HCT116 (cell line): Measurements from ENCODE around the gene ROR2. TPM values are rescaled to one million over a fixed set of nuclear protein-coding genes. Genes with fewer than 3 reads are reported as not detected.

Experiments used
- ATAC-seq: fragments of 200-7000 bp; cut with Tn5 transposase; 2 replicates; pipeline ENCODE4 v1.9.1; 2020; ENCODE audit warnings: mild to moderate bottlenecking, moderate library complexity
- BruUV-seq: library from RNA; stranded (reverse); fragments of 400-500 nt; replicated peaks from 2 replicates; lab custom pipeline; 2021; lab: Mats Ljungman, UMichigan
- CTCF ChIA-PET: fragments of 300-600 bp; sonication (Branson Sonifier 250); formaldehyde crosslinking; loops from one replicate; lab custom pipeline; 2021; ENCODE audit warnings: antibody characterized with exemption; lab: Charles Lee
- POLR2A ChIA-PET: fragments of 300-600, 350-600 bp; sonication (Branson Sonifier 250); formaldehyde crosslinking; loops from one replicate; lab custom pipeline; 2021; ENCODE audit warnings: antibody characterized with exemption; lab: Charles Lee
- RAD21 ChIA-PET, 2 experiments: fragments of 300-600 bp; sonication (Branson Sonifier 250); formaldehyde crosslinking; loops; one replicate each; lab custom pipeline; 2023; ENCODE audit warnings: low total read pairs in 2 of 2; ENCODE audit not compliant: uncharacterized antibody in 2 of 2, unreplicated experiment in 2 of 2, low non-redundant PET in 1 of 2; lab: Charles Lee
- DNase-seq: peaks from one replicate; pipeline ENCODE4 v3.0.0-alpha.2; 2010; ENCODE audit warnings: low read depth, low spot score
- H2AFZ ChIP-seq: fragments of 200-600 bp; shearing (Covaris generic), sonication (generic); 2 replicates; pipeline ENCODE4 v1.6.1; 2017; ENCODE audit warnings: low read depth, mixed run types, mixed read lengths, antibody characterized with exemption, low read length; ENCODE audit not compliant: poor library complexity, severe bottlenecking
- H3K27ac ChIP-seq: 2 replicates; pipeline ENCODE4 v1.5.1; 2012; ENCODE audit warnings: low read depth, low read length
- H3K27me3 ChIP-seq: fragments of 200-600 bp; sonication (generic); 2 replicates; pipeline ENCODE4 v1.6.1; 2016; ENCODE audit warnings: mixed run types, low read length, mixed read lengths; ENCODE audit not compliant: insufficient read depth
- H3K36me3 ChIP-seq, 2 experiments: fragments of 200-500 bp in 1 of 2; fragments of 200-600 bp in 1 of 2; sonication (Bioruptor generic) in 1 of 2; sonication (generic) in 1 of 2; 2 replicates each; pipeline versions ENCODE4 v1.5.1 to v1.6.1; 2014 to 2016; ENCODE audit warnings: low read length in 2 of 2, inconsistent platforms in 1 of 2, mixed read lengths in 1 of 2, mixed run types in 1 of 2; ENCODE audit not compliant: insufficient read depth in 2 of 2, control insufficient read depth in 1 of 2
- H3K4me1 ChIP-seq, 2 experiments: fragments of 200-600 bp in 1 of 2; sonication (generic) in 1 of 2; 2 replicates each; pipeline versions ENCODE4 v1.5.1 to v1.6.1; 2012 to 2017; ENCODE audit warnings: low read length in 2 of 2, inconsistent platforms in 1 of 2, mild to moderate bottlenecking in 1 of 2, mixed read lengths in 1 of 2, mixed run types in 1 of 2, moderate library complexity in 1 of 2; ENCODE audit not compliant: insufficient read depth in 2 of 2, control insufficient read depth in 1 of 2
- H3K4me2 ChIP-seq: fragments of 200-600 bp; sonication (generic); 2 replicates; pipeline ENCODE4 v1.6.1; 2017; ENCODE audit warnings: mixed run types, low read length, mixed read lengths
- H3K4me3 ChIP-seq, 2 experiments: fragments of 200-600 bp in 1 of 2; sonication (generic) in 1 of 2; replicated peaks in 1 of 2; 2 replicates each; pipeline ENCODE4 v1.5.1; 2011 to 2016; ENCODE audit warnings: low read length in 2 of 2, control low read depth in 1 of 2, low read depth in 1 of 2, mild to moderate bottlenecking in 1 of 2, mixed read lengths in 1 of 2, mixed run types in 1 of 2
- H3K79me2 ChIP-seq: fragments of 200-600 bp; sonication (generic); 2 replicates; pipeline ENCODE4 v1.6.1; 2017; ENCODE audit warnings: mild to moderate bottlenecking, mixed run types, low read length, moderate library complexity, mixed read lengths; ENCODE audit not compliant: insufficient read depth
- H3K9ac ChIP-seq: fragments of 200-600 bp; sonication (generic); 2 replicates; pipeline ENCODE4 v1.6.1; 2016; ENCODE audit warnings: low read length, mixed read lengths
- H3K9me2 ChIP-seq: fragments of 200-600 bp; sonication (generic), shearing (Covaris generic); 2 replicates; pipeline ENCODE4 v1.6.1; 2017; ENCODE audit warnings: mixed run types, mild to moderate bottlenecking, moderate library complexity; ENCODE audit not compliant: insufficient read depth
- H3K9me3 ChIP-seq, 2 experiments: fragments of 200-500 bp in 1 of 2; fragments of 200-600 bp in 1 of 2; sonication (Bioruptor generic) in 1 of 2; sonication (generic) in 1 of 2; 2 replicates each; pipeline ENCODE4 v1.6.1; 2014 to 2017; ENCODE audit warnings: low read length in 2 of 2, mixed read lengths in 2 of 2, inconsistent platforms in 1 of 2, low read depth in 1 of 2, mild to moderate bottlenecking in 1 of 2, mixed run types in 1 of 2, moderate library complexity in 1 of 2; ENCODE audit not compliant: control insufficient read depth in 1 of 2, insufficient read depth in 1 of 2
- H4K20me1 ChIP-seq: fragments of 200-600 bp; sonication (generic), shearing (Covaris generic); 2 replicates; pipeline ENCODE4 v1.6.1; 2017; ENCODE audit warnings: mixed run types, mild to moderate bottlenecking, moderate library complexity; ENCODE audit not compliant: insufficient read depth
- EGR1 ChIP-seq: IDR thresholded peaks from 2 replicates; pipeline ENCODE4 v1.6.1; 2012; ENCODE audit warnings: low read depth
- FOSL1 ChIP-seq: IDR thresholded peaks from 2 replicates; pipeline ENCODE4 v1.6.1; 2012; ENCODE audit warnings: low read depth
- RAD21 ChIP-seq: IDR thresholded peaks from 2 replicates; pipeline ENCODE4 v1.6.1; 2012; ENCODE audit warnings: low read depth, mild to moderate bottlenecking
- SIN3A ChIP-seq: IDR thresholded peaks from 2 replicates; pipeline ENCODE4 v1.6.1; 2012; ENCODE audit warnings: low read depth
- SP1 ChIP-seq: IDR thresholded peaks from 2 replicates; pipeline ENCODE4 v1.6.1; 2012; ENCODE audit warnings: low read depth
- intact Hi-C: fragments of 100-400 bp; cut with micrococcal nuclease; formaldehyde crosslinking; loops from 2 replicates; pipeline ENCODE4 v1.10.0; 2022
- total RNA-seq: library from RNA; stranded (reverse); gene quantifications from one replicate; pipeline ENCODE4 v1.2.1, GENCODE V29; 2021; ENCODE audit not compliant: unreplicated experiment

ROR2 gene
- total RNA-seq, 1 experiment from 2014 or later: 15.7 TPM

DNA sequence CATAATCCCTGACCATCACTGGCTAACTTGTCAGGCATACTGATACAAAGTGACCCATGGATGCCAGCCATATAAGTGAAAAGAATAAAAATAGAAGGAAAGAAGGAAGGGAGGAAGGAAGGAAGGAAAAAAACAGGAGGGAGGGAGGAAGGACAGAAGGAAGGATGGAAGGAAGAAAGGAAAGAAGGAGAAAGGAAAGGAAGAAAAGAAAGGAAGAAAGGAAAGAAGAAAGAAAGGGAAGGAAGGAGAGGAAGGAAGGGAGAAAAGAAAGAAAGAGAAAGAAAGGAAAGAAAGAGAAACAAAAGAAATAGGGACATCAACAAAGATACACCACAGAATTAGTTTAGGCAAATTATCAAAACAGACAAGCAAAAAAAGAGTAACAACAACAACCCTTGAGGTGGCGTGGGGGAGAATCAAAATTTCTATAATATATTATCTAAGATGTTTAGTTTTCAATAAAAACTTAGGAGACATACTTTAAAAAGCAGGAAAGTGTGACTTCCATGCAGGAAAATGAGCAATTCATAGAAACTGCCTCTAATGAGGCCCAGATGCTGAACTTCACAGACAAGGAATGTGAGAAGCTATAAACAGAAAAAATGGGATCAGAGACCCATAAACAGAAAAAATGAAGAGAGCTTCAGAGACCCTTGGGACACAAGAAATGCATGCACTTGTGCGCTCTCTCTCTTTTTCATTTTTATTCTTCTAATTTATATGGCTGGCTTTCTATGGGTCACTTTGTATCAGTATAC lies 430.3 kb downstream of the ROR2 start:
- ChIA-PET CTCF (no interaction called here), RAD21 (no interaction called here), POLR2A (no interaction called here)
- Histone ChIP-seq H3K4me2 (no peak overlapping the region), H3K4me1 (no peaks in the 10 kb centered on the region), H3K79me2 (no peaks in the 10 kb centered on the region), H4K20me1 (no peaks in the 10 kb centered on the region), H3K9ac (no peak overlapping the region), H3K4me3 (no peak overlapping the region), H3K9me3 (no peaks in the 10 kb centered on the region), H3K27me3 (no peaks in the 10 kb centered on the region), H2AFZ (no peak overlapping the region), H3K27ac (no peak overlapping the region), H3K9me2 (no peaks in the 10 kb centered on the region), H3K36me3 (no peaks in the 10 kb centered on the region)
- TF ChIP-seq FOSL1: no peak
- ATAC-seq (no peak), DNase-seq (no peak)
- BruUV-seq: no TSS peak
- intact Hi-C loops: no loop called here

DNA sequence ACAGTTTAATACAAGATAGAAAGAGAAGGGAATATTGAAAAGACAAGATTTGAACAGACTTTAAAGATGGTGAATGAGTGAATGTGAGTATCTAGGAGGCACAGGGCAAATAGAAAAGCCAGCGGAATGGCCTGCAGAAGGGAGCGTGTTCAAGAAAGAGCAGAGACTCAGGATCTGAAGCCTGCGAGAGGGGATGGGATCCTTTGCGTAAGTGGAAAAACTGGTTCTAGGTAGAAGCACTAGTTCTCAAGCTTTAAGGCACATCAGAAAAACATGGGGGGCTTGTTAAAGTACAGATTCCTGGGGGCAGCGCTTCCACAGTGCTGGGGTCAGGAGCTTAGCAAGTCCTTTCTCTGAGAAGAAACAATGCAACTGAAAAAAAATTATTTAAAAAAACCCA lies 431.6 kb downstream of the ROR2 start:
- H3K9me3 ChIP-seq: no peaks in the 10 kb centered on the region
- H3K36me3 ChIP-seq: no peaks in the 10 kb centered on the region
- H3K79me2 ChIP-seq: no peaks in the 10 kb centered on the region
- H3K4me3 ChIP-seq: no peak overlapping the region
- H3K4me1 ChIP-seq: no peaks in the 10 kb centered on the region
- DNase-seq: no peak
- ATAC-seq: no peak
- BruUV-seq: no TSS peak
- no peaks in the 10 kb centered on the region for H3K9me2 ChIP-seq
- H3K9ac ChIP-seq: no peak overlapping the region
- intact Hi-C loops: no loop called here
- no peaks in the 10 kb centered on the region for H4K20me1 ChIP-seq
- H2AFZ ChIP-seq: no peak overlapping the region
- ChIA-PET CTCF (no interaction called here), RAD21 (no interaction called here), POLR2A (no interaction called here)
- H3K27me3 ChIP-seq: no peaks in the 10 kb centered on the region
- H3K27ac ChIP-seq: no peak overlapping the region
- TF ChIP-seq RAD21 (no peak), EGR1 (no peak), SIN3A (no peak), SP1 (no peak)
- no peak overlapping the region for H3K4me2 ChIP-seq
